Endothelial cell of umbilical vein (primary cell): ENCODE measurements around the gene LRRC31.

Experiments used
- CTCF ChIP-seq, 2 donors: IDR thresholded peaks; 1 replicate in 1 of 2; 2 replicates in 1 of 2; pipeline ENCODE4 v1.5.1; 2011; ENCODE audit warnings: low read length in 2 of 2, mild to moderate bottlenecking in 2 of 2, moderate library complexity in 2 of 2, control low read depth in 1 of 2, inconsistent platforms in 1 of 2, low read depth in 1 of 2; ENCODE audit not compliant: insufficient read depth in 1 of 2; ENCODE audit errors: extremely low read depth in 1 of 2
- EZH2 ChIP-seq: IDR thresholded peaks from 2 replicates; pipeline ENCODE4 v1.6.1; 2012; ENCODE audit warnings: borderline replicate concordance, low read depth, mild to moderate bottlenecking, moderate library complexity, low read length, inconsistent platforms; ENCODE audit not compliant: severe bottlenecking
- JUN ChIP-seq: IDR thresholded peaks from 2 replicates; pipeline ENCODE4 v1.6.1; 2011; ENCODE audit warnings: borderline replicate concordance, low read depth; ENCODE audit not compliant: insufficient read length, insufficient read depth
- POLR2A ChIP-seq: IDR thresholded peaks from 2 replicates; pipeline ENCODE4 v1.6.1; 2012; ENCODE audit warnings: low read depth, mild to moderate bottlenecking, control low read depth, low read length

- TF ChIP-seq CTCF (IDR thresholded peaks at IDR 0.05; ENCODE audit: extremely low read depth in 1 of 2, insufficient read depth in 1 of 2, low read depth in 1 of 2, low read length in 2 of 2) (no peak), POLR2A (no peak), EZH2 (no peak), JUN (no peak)
Measured at GRCh38 chr3:169835533-169835932, 34.2 kb downstream of the LRRC31 start.
